Measurements from ENCODE around the gene ANAPC5. TPM values are rescaled to one million over a fixed set of nuclear protein-coding genes. Genes with fewer than 3 reads are reported as not detected.

Gene ANAPC5
- total RNA-seq, 1 experiment from 2014 or later = 116 TPM

GRCh38 chr12:121267822-121268221 lies 84.4 kb downstream of the ANAPC5 start:
- Mint-ChIP-seq H3K36me3 (peaks cover 32% of the 10 kb centered on the region), H3K4me3 (no peak overlapping the region), H3K27ac (no peak overlapping the region), H3K9me3 (no peaks in the 10 kb centered on the region), H3K27me3 (ENCODE audit: low read depth) (no peaks in the 10 kb centered on the region), H3K4me1 (no peaks in the 10 kb centered on the region)
- POLR2A ChIA-PET = no interaction called here
- TF ChIP-seq RORB (CRISPR knock-in tag; IDR thresholded peaks at IDR 0.05) (no peak), ZBTB21 (CRISPR knock-in tag; IDR thresholded peaks at IDR 0.05; ENCODE audit: borderline replicate concordance) (no peak), CBFB (CRISPR knock-in tag; IDR thresholded peaks at IDR 0.05; ENCODE audit: low read depth) (no peak), CREM (CRISPR knock-in tag; IDR thresholded peaks at IDR 0.05) (no peak), JAZF1 (CRISPR knock-in tag; IDR thresholded peaks at IDR 0.05) (no peak), PRRX2 (CRISPR knock-in tag; IDR thresholded peaks at IDR 0.05) (no peak), ETV6 (CRISPR knock-in tag; IDR thresholded peaks at IDR 0.05) (no peak), ZNF396 (CRISPR knock-in tag; IDR thresholded peaks at IDR 0.05; ENCODE audit: borderline replicate concordance) (no peak), GTF2I (CRISPR knock-in tag; conservative IDR thresholded peaks at IDR 0.05) (no peak), TP53 (CRISPR knock-in tag; IDR thresholded peaks at IDR 0.05) (no peak), ELF4 (CRISPR knock-in tag; IDR thresholded peaks at IDR 0.05; ENCODE audit: low read depth) (no peak), TEAD4 (CRISPR knock-in tag; IDR thresholded peaks at IDR 0.05) (no peak), AR (CRISPR knock-in tag; IDR thresholded peaks at IDR 0.05) (no peak), ZNF121 (CRISPR knock-in tag; IDR thresholded peaks at IDR 0.05) (no peak)
- TF ChIP-seq, protein P1, sequence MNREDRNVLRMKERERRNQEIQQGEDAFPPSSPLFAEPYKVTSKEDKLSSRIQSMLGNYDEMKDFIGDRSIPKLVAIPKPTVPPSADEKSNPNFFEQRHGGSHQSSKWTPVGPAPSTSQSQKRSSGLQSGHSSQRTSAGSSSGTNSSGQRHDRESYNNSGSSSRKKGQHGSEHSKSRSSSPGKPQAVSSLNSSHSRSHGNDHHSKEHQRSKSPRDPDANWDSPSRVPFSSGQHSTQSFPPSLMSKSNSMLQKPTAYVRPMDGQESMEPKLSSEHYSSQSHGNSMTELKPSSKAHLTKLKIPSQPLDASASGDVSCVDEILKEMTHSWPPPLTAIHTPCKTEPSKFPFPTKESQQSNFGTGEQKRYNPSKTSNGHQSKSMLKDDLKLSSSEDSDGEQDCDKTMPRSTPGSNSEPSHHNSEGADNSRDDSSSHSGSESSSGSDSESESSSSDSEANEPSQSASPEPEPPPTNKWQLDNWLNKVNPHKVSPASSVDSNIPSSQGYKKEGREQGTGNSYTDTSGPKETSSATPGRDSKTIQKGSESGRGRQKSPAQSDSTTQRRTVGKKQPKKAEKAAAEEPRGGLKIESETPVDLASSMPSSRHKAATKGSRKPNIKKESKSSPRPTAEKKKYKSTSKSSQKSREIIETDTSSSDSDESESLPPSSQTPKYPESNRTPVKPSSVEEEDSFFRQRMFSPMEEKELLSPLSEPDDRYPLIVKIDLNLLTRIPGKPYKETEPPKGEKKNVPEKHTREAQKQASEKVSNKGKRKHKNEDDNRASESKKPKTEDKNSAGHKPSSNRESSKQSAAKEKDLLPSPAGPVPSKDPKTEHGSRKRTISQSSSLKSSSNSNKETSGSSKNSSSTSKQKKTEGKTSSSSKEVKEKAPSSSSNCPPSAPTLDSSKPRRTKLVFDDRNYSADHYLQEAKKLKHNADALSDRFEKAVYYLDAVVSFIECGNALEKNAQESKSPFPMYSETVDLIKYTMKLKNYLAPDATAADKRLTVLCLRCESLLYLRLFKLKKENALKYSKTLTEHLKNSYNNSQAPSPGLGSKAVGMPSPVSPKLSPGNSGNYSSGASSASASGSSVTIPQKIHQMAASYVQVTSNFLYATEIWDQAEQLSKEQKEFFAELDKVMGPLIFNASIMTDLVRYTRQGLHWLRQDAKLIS (CRISPR knock-in tag; IDR thresholded peaks at IDR 0.05; ENCODE audit: borderline replicate concordance) = no peak
- TF ChIP-seq, protein P2, sequence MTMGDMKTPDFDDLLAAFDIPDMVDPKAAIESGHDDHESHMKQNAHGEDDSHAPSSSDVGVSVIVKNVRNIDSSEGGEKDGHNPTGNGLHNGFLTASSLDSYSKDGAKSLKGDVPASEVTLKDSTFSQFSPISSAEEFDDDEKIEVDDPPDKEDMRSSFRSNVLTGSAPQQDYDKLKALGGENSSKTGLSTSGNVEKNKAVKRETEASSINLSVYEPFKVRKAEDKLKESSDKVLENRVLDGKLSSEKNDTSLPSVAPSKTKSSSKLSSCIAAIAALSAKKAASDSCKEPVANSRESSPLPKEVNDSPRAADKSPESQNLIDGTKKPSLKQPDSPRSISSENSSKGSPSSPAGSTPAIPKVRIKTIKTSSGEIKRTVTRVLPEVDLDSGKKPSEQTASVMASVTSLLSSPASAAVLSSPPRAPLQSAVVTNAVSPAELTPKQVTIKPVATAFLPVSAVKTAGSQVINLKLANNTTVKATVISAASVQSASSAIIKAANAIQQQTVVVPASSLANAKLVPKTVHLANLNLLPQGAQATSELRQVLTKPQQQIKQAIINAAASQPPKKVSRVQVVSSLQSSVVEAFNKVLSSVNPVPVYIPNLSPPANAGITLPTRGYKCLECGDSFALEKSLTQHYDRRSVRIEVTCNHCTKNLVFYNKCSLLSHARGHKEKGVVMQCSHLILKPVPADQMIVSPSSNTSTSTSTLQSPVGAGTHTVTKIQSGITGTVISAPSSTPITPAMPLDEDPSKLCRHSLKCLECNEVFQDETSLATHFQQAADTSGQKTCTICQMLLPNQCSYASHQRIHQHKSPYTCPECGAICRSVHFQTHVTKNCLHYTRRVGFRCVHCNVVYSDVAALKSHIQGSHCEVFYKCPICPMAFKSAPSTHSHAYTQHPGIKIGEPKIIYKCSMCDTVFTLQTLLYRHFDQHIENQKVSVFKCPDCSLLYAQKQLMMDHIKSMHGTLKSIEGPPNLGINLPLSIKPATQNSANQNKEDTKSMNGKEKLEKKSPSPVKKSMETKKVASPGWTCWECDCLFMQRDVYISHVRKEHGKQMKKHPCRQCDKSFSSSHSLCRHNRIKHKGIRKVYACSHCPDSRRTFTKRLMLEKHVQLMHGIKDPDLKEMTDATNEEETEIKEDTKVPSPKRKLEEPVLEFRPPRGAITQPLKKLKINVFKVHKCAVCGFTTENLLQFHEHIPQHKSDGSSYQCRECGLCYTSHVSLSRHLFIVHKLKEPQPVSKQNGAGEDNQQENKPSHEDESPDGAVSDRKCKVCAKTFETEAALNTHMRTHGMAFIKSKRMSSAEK (CRISPR knock-in tag; IDR thresholded peaks at IDR 0.05; ENCODE audit: borderline replicate concordance) = no peak
- TF ChIP-seq, protein P3, sequence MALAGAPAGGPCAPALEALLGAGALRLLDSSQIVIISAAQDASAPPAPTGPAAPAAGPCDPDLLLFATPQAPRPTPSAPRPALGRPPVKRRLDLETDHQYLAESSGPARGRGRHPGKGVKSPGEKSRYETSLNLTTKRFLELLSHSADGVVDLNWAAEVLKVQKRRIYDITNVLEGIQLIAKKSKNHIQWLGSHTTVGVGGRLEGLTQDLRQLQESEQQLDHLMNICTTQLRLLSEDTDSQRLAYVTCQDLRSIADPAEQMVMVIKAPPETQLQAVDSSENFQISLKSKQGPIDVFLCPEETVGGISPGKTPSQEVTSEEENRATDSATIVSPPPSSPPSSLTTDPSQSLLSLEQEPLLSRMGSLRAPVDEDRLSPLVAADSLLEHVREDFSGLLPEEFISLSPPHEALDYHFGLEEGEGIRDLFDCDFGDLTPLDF (CRISPR knock-in tag; IDR thresholded peaks at IDR 0.05) = no peak
- TF ChIP-seq, protein P4, sequence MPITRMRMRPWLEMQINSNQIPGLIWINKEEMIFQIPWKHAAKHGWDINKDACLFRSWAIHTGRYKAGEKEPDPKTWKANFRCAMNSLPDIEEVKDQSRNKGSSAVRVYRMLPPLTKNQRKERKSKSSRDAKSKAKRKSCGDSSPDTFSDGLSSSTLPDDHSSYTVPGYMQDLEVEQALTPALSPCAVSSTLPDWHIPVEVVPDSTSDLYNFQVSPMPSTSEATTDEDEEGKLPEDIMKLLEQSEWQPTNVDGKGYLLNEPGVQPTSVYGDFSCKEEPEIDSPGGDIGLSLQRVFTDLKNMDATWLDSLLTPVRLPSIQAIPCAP (CRISPR knock-in tag; IDR thresholded peaks at IDR 0.05) = no peak
- TF ChIP-seq, protein P5, sequence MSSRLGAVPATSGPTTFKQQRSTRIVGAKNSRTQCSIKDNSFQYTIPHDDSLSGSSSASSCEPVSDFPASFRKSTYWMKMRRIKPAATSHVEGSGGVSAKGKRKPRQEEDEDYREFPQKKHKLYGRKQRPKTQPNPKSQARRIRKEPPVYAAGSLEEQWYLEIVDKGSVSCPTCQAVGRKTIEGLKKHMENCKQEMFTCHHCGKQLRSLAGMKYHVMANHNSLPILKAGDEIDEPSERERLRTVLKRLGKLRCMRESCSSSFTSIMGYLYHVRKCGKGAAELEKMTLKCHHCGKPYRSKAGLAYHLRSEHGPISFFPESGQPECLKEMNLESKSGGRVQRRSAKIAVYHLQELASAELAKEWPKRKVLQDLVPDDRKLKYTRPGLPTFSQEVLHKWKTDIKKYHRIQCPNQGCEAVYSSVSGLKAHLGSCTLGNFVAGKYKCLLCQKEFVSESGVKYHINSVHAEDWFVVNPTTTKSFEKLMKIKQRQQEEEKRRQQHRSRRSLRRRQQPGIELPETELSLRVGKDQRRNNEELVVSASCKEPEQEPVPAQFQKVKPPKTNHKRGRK (CRISPR knock-in tag; IDR thresholded peaks at IDR 0.05; ENCODE audit: borderline replicate concordance) = no peak
- TF ChIP-seq, protein P6, sequence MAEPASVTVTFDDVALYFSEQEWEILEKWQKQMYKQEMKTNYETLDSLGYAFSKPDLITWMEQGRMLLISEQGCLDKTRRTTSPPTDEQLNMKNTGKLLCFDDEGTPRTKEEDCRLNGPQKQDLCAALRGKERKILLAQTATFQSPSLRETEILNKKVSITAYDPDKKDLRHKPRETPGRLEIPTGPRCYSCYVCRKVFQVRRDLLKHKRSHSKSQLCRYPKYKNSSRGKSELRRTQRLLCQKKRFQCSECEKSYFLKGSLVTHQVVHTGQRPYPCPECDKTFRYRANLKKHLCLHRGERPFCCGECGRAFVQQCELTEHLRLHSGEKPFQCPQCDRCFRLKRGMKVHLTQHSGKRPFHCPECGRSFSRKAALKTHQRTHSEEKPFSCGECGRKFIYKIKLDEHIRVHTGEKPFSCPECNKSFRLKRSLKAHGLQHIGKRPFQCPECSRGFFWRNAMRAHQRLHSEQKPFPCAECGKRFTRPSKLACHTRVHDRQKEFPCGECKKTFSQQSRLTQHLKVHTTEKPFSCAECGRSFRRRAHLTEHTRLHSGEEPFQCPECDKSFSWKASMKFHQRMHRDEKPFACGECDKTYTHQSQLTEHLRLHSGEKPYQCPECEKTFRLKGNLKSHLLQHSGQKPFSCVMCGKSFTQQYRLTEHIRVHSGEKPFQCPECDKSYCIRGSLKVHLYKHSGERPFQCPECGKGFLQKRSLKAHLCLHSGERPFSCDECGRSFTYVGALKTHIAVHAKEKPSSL (CRISPR knock-in tag; conservative IDR thresholded peaks at IDR 0.05) = no peak
- no peak for ATAC-seq
- no peak for DNase-seq (ENCODE audit: low spot score)
- CTCF ChIA-PET = no interaction called here
